PC-3 (cell line): Measurements from ENCODE around the gene AP2M1. TPM values are rescaled to one million over a fixed set of nuclear protein-coding genes. Genes with fewer than 3 reads are reported as not detected.

ENCODE experiments used
- ATAC-seq: fragments of 200-7000 bp; cut with Tn5 transposase; 2 replicates; pipeline ENCODE4 v1.9.1; 2020; ENCODE audit warnings: mild to moderate bottlenecking, moderate library complexity
- BruUV-seq: library from RNA; stranded (reverse); fragments of 400-500 nt; replicated peaks from 2 replicates; lab custom pipeline; 2021; lab: Mats Ljungman, UMichigan
- CTCF ChIA-PET: fragments of 300-600 bp; sonication (Branson Sonifier 250); formaldehyde crosslinking; loops from one replicate; lab custom pipeline; 2022; ENCODE audit warnings: antibody characterized with exemption; lab: Charles Lee
- POLR2A ChIA-PET: fragments of 300-600 bp; sonication (Branson Sonifier 250); formaldehyde crosslinking; loops from one replicate; lab custom pipeline; 2022; ENCODE audit warnings: antibody characterized with exemption; ENCODE audit not compliant: unreplicated experiment; lab: Charles Lee
- DNase-seq: peaks from one replicate; pipeline ENCODE4 v3.0.0-alpha.2; 2015
- H2AFZ ChIP-seq: fragments of 300-600 bp; sonication (generic); 2 replicates; pipeline ENCODE4 v1.6.0; 2016; ENCODE audit warnings: antibody characterized with exemption, low read length
- H3F3A ChIP-seq: fragments of 300-600 bp; sonication (generic); one replicate; pipeline ENCODE4 v1.6.0; 2017; ENCODE audit warnings: antibody characterized with exemption, low read length, control low read depth, mild to moderate bottlenecking; ENCODE audit not compliant: unreplicated experiment
- H3K27ac ChIP-seq: fragments of 300-600 bp; sonication (generic); 2 replicates; pipeline ENCODE4 v1.5.1; 2016; ENCODE audit warnings: mild to moderate bottlenecking, low read length
- H3K27me3 ChIP-seq: fragments of 300-600 bp; sonication (generic); 2 replicates; pipeline ENCODE4 v1.6.1; 2016; ENCODE audit warnings: low read length, mixed read lengths
- H3K36me3 ChIP-seq: fragments of 300-600 bp; sonication (generic); 2 replicates; pipeline ENCODE4 v1.6.1; 2016; ENCODE audit warnings: low read depth, mixed run types, low read length, mixed read lengths
- H3K4me1 ChIP-seq: fragments of 300-600 bp; sonication (generic); 2 replicates; pipeline ENCODE4 v1.5.1; 2016; ENCODE audit warnings: low read length; ENCODE audit not compliant: insufficient read depth
- H3K4me2 ChIP-seq: fragments of 300-600 bp; sonication (generic); 2 replicates; pipeline ENCODE4 v1.6.0; 2016; ENCODE audit warnings: low read length
- H3K4me3 ChIP-seq: fragments of 300-600 bp; sonication (generic); 2 replicates; pipeline ENCODE4 v1.5.1; 2016; ENCODE audit warnings: mild to moderate bottlenecking, low read length, mixed read lengths
- H3K79me2 ChIP-seq: fragments of 300-600 bp; sonication (generic); 2 replicates; pipeline ENCODE4 v1.6.1; 2017; ENCODE audit warnings: low read length, mixed read lengths
- H3K9ac ChIP-seq: fragments of 300-600 bp; sonication (generic); 2 replicates; pipeline ENCODE4 v1.6.0; 2016; ENCODE audit warnings: mild to moderate bottlenecking, low read length
- H3K9me2 ChIP-seq: fragments of 300-600 bp; sonication (generic); replicated peaks from 2 replicates; pipeline ENCODE4 v1.6.1; 2016; ENCODE audit warnings: mixed run types, low read length, mixed read lengths
- H3K9me3 ChIP-seq: fragments of 300-600 bp; sonication (generic); 2 replicates; pipeline ENCODE4 v1.6.1; 2016; ENCODE audit warnings: low read length, mixed read lengths
- H4K20me1 ChIP-seq: fragments of 300-600 bp; sonication (generic); 2 replicates; pipeline ENCODE4 v1.6.1; 2016; ENCODE audit warnings: low read length, mixed read lengths
- CTCF ChIP-seq: fragments of 300-600 bp; sonication (generic); conservative IDR thresholded peaks from 2 replicates; pipeline ENCODE4 v1.5.1; 2017; ENCODE audit warnings: antibody characterized with exemption, low read depth, mild to moderate bottlenecking, low read length
- EZH2 ChIP-seq: fragments of 300-600 bp; sonication (generic); IDR thresholded peaks from one replicate; pipeline ENCODE4 v1.6.1; 2017; ENCODE audit warnings: antibody characterized with exemption, mild to moderate bottlenecking, low read length; ENCODE audit not compliant: unreplicated experiment
- EZH2phosphoT487 ChIP-seq: fragments of 300-600 bp; sonication (generic); IDR thresholded peaks from 2 replicates; pipeline ENCODE4 v1.6.1; 2018; ENCODE audit warnings: mild to moderate bottlenecking, antibody characterized with exemption, low read length, borderline replicate concordance
- intact Hi-C: fragments of 100-400 bp; cut with micrococcal nuclease; formaldehyde crosslinking; loops from 2 replicates; pipeline ENCODE4 v1.9.0; 2023
- total RNA-seq: library from RNA; depleted of rRNA; stranded (reverse); fragments of >200 nt; gene quantifications from 2 replicates; pipeline ENCODE4 v1.2.3, GENCODE V29; 2014

The AP2M1 gene
- total RNA-seq, 1 experiment from 2014 or later: 522 TPM

- DNase-seq: no peak
- TF ChIP-seq EZH2phosphoT487 (no peak), CTCF (no peak), EZH2 (no peak)
- Histone ChIP-seq H2AFZ (no peak overlapping the region), H3K9me2 (no peaks in the 10 kb centered on the region), H3K4me2 (no peak overlapping the region), H3K27me3 (no peaks in the 10 kb centered on the region), H3K4me1 (no peaks in the 10 kb centered on the region), H4K20me1 (no peaks in the 10 kb centered on the region), H3K9me3 (no peaks in the 10 kb centered on the region), H3F3A (no peaks in the 10 kb centered on the region), H3K36me3 (peaks cover 32% of the 10 kb centered on the region), H3K27ac (no peak overlapping the region), H3K79me2 (no peaks in the 10 kb centered on the region), H3K9ac (no peak overlapping the region), H3K4me3 (no peak overlapping the region)
- no TSS peak for BruUV-seq
- POLR2A ChIA-PET: no interaction called here
- CTCF ChIA-PET: interaction anchor here (0.6 kb wide), 1 partner anchor 22 kb away, joined by 8 read pairs; no protein-coding TSS in a partner anchor
- 0 out of 2 replicates have a peak, but pooled peaks have one; percentile 22 for ATAC-seq
- intact Hi-C loops: no loop called here
Observed at GRCh38 chr3:184196536-184196935, 21.9 kb downstream of the AP2M1 start.

GRCh38 chr3:184198509-184198908 lies 23.9 kb downstream of the AP2M1 start:
- H3K27me3 ChIP-seq: no peaks in the 10 kb centered on the region
- no peaks in the 10 kb centered on the region for H3K79me2 ChIP-seq
- no peaks in the 10 kb centered on the region for H3K9me2 ChIP-seq
- ChIA-PET CTCF (no interaction called here), POLR2A (no interaction called here)
- no peak overlapping the region for H3K27ac ChIP-seq
- no peaks in the 10 kb centered on the region for H4K20me1 ChIP-seq
- H2AFZ ChIP-seq: no peak overlapping the region
- no peaks in the 10 kb centered on the region for H3K4me1 ChIP-seq
- intact Hi-C loops: no loop called here
- no peaks in the 10 kb centered on the region for H3K9me3 ChIP-seq
- TF ChIP-seq CTCF (no peak), EZH2phosphoT487 (no peak), EZH2 (no peak)
- H3K4me2 ChIP-seq: no peak overlapping the region
- no TSS peak for BruUV-seq
- H3F3A ChIP-seq: no peaks in the 10 kb centered on the region
- DNase-seq (no peak), ATAC-seq (no peak)
- peaks cover 15% of the 10 kb centered on the region for H3K36me3 ChIP-seq
- H3K9ac ChIP-seq: no peak overlapping the region
- no peak overlapping the region for H3K4me3 ChIP-seq

- BruUV-seq: no TSS peak
- no peak overlapping the region for H2AFZ ChIP-seq
- intact Hi-C loops: no loop called here
Observed at GRCh38 chr3:184200825-184201224, 26.2 kb downstream of the AP2M1 start.

More at GRCh38 chr3:184200825-184201224, 26.2 kb downstream of the AP2M1 start:
- H3K4me3 ChIP-seq: no peak overlapping the region
- 0 out of 2 replicates have a peak, but pooled peaks cover 3% of the 10 kb centered on the region for H3K27me3 ChIP-seq
- no peak overlapping the region for H3K9ac ChIP-seq
- ChIA-PET CTCF (no interaction called here), POLR2A (no interaction called here)
- no peak overlapping the region for H3K4me2 ChIP-seq
- no peak overlapping the region for H3K27ac ChIP-seq
- H3K36me3 ChIP-seq: no peaks in the 10 kb centered on the region
- H3F3A ChIP-seq: no peaks in the 10 kb centered on the region
- no peaks in the 10 kb centered on the region for H3K9me2 ChIP-seq
- no peaks in the 10 kb centered on the region for H3K79me2 ChIP-seq
- no peaks in the 10 kb centered on the region for H4K20me1 ChIP-seq
- no peak for TF ChIP-seq EZH2
- no peak for TF ChIP-seq CTCF
- TF ChIP-seq EZH2phosphoT487: no peak
- no peaks in the 10 kb centered on the region for H3K9me3 ChIP-seq
- DNase-seq (no peak), ATAC-seq (no peak)
- no peaks in the 10 kb centered on the region for H3K4me1 ChIP-seq
